ENCODE data around the gene MXI1. TPM values are rescaled to one million over a fixed set of nuclear protein-coding genes. Genes with fewer than 3 reads are reported as not detected.

Gene MXI1
- total RNA-seq, 1 experiment from 2014 or later = 16.6 TPM

GRCh38 chr10:110203500-110204455 is 3.6 kb upstream of the MXI1 start:
- Mint-ChIP-seq H3K36me3 (no peaks in the 10 kb centered on the region), H3K9me3 (no peaks in the 10 kb centered on the region), H3K4me1 (peaks cover 24% of the 10 kb centered on the region), H3K27ac (no peak overlapping the region), H3K4me3 (no peak overlapping the region), H3K27me3 (ENCODE audit: low read depth) (peaks cover 84% of the 10 kb centered on the region)
- ChIA-PET POLR2A (no interaction called here), CTCF (interaction anchor here (1.4 to 2.8 kb wide), 3 partner anchors 11 to 320 kb away, joined by 4 to 9 read pairs (median 5); no protein-coding TSS in a partner anchor)
- TF ChIP-seq PREB (CRISPR knock-in tag; IDR thresholded peaks at IDR 0.05; ENCODE audit: borderline replicate concordance) (no peak), AR (CRISPR knock-in tag; IDR thresholded peaks at IDR 0.05) (no peak), ZNF512 (CRISPR knock-in tag; IDR thresholded peaks at IDR 0.05; ENCODE audit: borderline replicate concordance) (no peak), SP1 (CRISPR knock-in tag; conservative IDR thresholded peaks at IDR 0.05) (no peak), ZBTB21 (CRISPR knock-in tag; IDR thresholded peaks at IDR 0.05; ENCODE audit: borderline replicate concordance) (no peak), ZNF263 (CRISPR knock-in tag; IDR thresholded peaks at IDR 0.05; ENCODE audit: low read depth) (no peak), NFYB (CRISPR knock-in tag; conservative IDR thresholded peaks at IDR 0.05; ENCODE audit: low read depth) (no peak), FOXJ3 (CRISPR knock-in tag; IDR thresholded peaks at IDR 0.05; ENCODE audit: borderline replicate concordance) (no peak)
- ATAC-seq = no peak
- no peak for DNase-seq (ENCODE audit: low spot score)

- H3K9me3 Mint-ChIP-seq = no peaks in the 10 kb centered on the region
- POLR2A ChIA-PET = interaction anchor here (1.5 kb wide), 1 partner anchor 9 kb away, joined by 4 read pairs; no protein-coding TSS in a partner anchor
- peak overlapping the region; percentile 78 for H3K4me3 Mint-ChIP-seq
- H3K36me3 Mint-ChIP-seq = no peaks in the 10 kb centered on the region
- CTCF ChIA-PET = interaction anchor here (0.7 to 3.5 kb wide), 18 partner anchors 9 to 321 kb away, joined by 3 to 69 read pairs (median 8); partner anchors contain the start of gene SMNDC1
- no peak for ATAC-seq
- peaks cover 31% of the 10 kb centered on the region for H3K4me1 Mint-ChIP-seq
- no peak for DNase-seq (ENCODE audit: low spot score)
- peaks cover 82% of the 10 kb centered on the region for H3K27me3 Mint-ChIP-seq (ENCODE audit: low read depth)
- no peak overlapping the region for H3K27ac Mint-ChIP-seq
- no peak for TF ChIP-seq NR2C2 (CRISPR knock-in tag; IDR thresholded peaks at IDR 0.05)
- TF ChIP-seq OVOL2 (CRISPR knock-in tag; IDR thresholded peaks at IDR 0.05; ENCODE audit: borderline replicate concordance) = no peak
- TF ChIP-seq AFF4 (CRISPR knock-in tag; IDR thresholded peaks at IDR 0.05; ENCODE audit: borderline replicate concordance) = no peak
- TF ChIP-seq NFE2L1 (CRISPR knock-in tag; IDR thresholded peaks at IDR 0.05) = no peak
- TF ChIP-seq ETV6 (CRISPR knock-in tag; IDR thresholded peaks at IDR 0.05) = no peak
- TF ChIP-seq PREB (CRISPR knock-in tag; IDR thresholded peaks at IDR 0.05; ENCODE audit: borderline replicate concordance) = no peak
- no peak for TF ChIP-seq ZNF138 (CRISPR knock-in tag; conservative IDR thresholded peaks at IDR 0.05)
- no peak for TF ChIP-seq MXD4 (CRISPR knock-in tag; IDR thresholded peaks at IDR 0.05; ENCODE audit: borderline replicate concordance)
- no peak for TF ChIP-seq RORB (CRISPR knock-in tag; IDR thresholded peaks at IDR 0.05)
- no peak for TF ChIP-seq ESRRA (CRISPR knock-in tag; IDR thresholded peaks at IDR 0.05; ENCODE audit: borderline replicate concordance)
Observed at GRCh38 chr10:110205051-110205675, 2.2 kb upstream of the MXI1 start.

All from WTC11 (cell line).